Endothelial cell of umbilical vein (primary cell): Measurements from ENCODE around the gene GRM5.

ENCODE experiments used
- GATA2 ChIP-seq: IDR thresholded peaks from 2 replicates; pipeline ENCODE4 v1.7.0; 2011; ENCODE audit warnings: low read depth, mild to moderate bottlenecking, moderate library complexity, mixed read lengths, low read length; ENCODE audit not compliant: insufficient read length, insufficient read depth
- POLR2A ChIP-seq: IDR thresholded peaks from 2 replicates; pipeline ENCODE4 v1.6.1; 2012; ENCODE audit warnings: low read depth, mild to moderate bottlenecking, control low read depth, low read length
- POLR2AphosphoS5 ChIP-seq: IDR thresholded peaks from 2 replicates; pipeline ENCODE4 v1.6.1; 2012; ENCODE audit warnings: low read depth, mild to moderate bottlenecking, control low read depth, low read length, moderate library complexity; ENCODE audit not compliant: insufficient read depth
- TF ChIP-seq, protein P1 (sequence below), 2 donors: IDR thresholded peaks; 1 replicate in 1 of 2; 2 replicates in 1 of 2; pipeline ENCODE4 v1.5.1; 2011; ENCODE audit warnings: low read length in 2 of 2, mild to moderate bottlenecking in 2 of 2, moderate library complexity in 2 of 2, control low read depth in 1 of 2, inconsistent platforms in 1 of 2, low read depth in 1 of 2; ENCODE audit not compliant: insufficient read depth in 1 of 2; ENCODE audit errors: extremely low read depth in 1 of 2

DNA sequence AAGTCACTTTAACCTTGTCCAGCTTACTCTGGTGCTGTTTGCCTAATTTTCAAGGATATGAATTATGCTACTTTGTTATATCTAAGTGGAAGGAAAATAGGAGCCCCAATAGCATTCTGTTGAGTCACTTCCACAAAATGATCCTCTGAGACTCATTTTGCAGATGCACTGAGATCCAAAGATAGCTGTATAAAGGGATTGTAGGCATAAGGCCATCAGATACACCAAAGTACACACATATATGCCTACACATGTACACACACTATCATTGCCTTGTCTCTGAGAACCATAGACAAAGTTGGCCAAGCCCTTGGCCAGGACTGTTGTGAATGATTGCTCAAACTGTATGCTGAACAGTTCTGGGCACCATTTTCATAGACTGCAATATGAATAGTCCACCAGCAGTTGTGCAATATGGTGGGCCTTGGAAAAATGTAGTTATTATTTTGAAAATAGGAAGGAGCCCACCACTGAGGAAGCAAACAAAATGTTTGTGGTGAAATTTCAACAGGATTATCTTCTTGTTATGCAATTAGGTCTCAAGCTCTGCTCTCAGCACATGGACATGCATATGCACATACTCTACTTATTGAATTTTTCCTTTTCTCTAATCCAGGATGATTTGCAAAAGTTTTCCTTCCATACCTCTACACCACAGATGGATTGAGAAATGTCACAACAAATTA is 542.3 kb downstream of the GRM5 start:
- TF ChIP-seq POLR2AphosphoS5 (no peak), POLR2A (no peak), GATA2 (peak; percentile 88)
- TF ChIP-seq, protein P1, sequence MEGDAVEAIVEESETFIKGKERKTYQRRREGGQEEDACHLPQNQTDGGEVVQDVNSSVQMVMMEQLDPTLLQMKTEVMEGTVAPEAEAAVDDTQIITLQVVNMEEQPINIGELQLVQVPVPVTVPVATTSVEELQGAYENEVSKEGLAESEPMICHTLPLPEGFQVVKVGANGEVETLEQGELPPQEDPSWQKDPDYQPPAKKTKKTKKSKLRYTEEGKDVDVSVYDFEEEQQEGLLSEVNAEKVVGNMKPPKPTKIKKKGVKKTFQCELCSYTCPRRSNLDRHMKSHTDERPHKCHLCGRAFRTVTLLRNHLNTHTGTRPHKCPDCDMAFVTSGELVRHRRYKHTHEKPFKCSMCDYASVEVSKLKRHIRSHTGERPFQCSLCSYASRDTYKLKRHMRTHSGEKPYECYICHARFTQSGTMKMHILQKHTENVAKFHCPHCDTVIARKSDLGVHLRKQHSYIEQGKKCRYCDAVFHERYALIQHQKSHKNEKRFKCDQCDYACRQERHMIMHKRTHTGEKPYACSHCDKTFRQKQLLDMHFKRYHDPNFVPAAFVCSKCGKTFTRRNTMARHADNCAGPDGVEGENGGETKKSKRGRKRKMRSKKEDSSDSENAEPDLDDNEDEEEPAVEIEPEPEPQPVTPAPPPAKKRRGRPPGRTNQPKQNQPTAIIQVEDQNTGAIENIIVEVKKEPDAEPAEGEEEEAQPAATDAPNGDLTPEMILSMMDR (IDR thresholded peaks at IDR 0.05; ENCODE audit: extremely low read depth in 1 of 2, insufficient read depth in 1 of 2, low read depth in 1 of 2, low read length in 2 of 2), result no peak
